ENCODE results near the gene PABPN1. TPM values are rescaled to one million over a fixed set of nuclear protein-coding genes. Genes with fewer than 3 reads are reported as not detected.
A peak's percentile ranks its signal among the peaks of the same experiment; 100 is the strongest.

Gene PABPN1
- total and polyA plus RNA-seq, 2 of the 13 experiments (the other 11 are each of a cell fraction or from before 2014, with no cell fraction given), result 233 to 524 TPM

DNA sequence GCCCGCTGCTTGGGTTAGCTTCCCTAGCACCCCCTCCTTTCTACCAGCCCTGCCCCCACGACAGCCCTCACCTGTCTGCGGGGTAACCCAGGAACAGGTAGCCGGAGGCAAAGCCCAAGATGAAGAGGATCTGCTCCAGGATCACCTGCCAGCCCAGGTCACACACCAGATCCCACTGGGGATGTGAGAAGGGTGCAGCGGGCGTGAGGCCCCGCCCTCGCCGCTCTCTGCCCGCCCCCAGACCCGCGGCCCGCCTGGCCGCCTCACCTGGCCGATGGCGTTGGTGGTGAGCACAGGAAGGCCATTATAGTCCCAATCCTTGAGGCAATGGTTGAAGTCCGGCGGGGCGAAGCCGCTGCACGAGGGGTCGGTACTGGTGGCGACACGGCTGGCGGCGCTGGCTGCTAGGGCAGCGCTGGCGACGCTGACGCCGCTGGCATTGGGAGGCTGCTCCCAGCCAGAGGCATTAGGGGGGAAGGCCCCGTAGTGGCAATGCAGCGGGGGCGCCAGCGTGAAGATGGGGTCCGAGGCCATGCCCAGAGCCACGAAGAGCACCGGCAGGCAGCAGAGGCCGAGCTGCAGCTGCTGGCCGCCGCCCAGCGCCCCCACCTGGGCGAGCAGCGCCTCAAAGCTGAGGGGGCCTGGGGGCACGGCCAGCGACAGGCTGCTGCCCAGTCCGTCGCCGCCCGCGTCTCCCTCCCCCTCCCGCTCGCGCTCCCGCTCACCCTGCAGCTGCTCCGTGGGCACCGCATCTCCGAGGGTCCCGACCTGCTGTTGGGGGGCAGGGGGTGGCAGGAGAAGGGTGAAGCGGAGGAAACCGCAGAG, 30.6 kb downstream of the PABPN1 start (continued):
- TF ChIP-seq, protein P1, sequence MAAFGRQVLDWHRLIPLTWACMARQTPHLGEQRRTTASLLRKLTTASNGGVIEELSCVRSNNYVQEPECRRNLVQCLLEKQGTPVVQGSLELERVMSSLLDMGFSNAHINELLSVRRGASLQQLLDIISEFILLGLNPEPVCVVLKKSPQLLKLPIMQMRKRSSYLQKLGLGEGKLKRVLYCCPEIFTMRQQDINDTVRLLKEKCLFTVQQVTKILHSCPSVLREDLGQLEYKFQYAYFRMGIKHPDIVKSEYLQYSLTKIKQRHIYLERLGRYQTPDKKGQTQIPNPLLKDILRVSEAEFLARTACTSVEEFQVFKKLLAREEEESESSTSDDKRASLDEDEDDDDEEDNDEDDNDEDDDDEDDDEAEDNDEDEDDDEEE (CRISPR knock-in tag; IDR thresholded peaks at IDR 0.05), result no peak
- no peak for TF ChIP-seq ZSCAN30 (CRISPR knock-in tag; IDR thresholded peaks at IDR 0.05)
- 0 out of 2 replicates have a peak, but pooled peaks have one; percentile 10 for TF ChIP-seq ZNF768 (CRISPR knock-in tag; IDR thresholded peaks at IDR 0.05)
- TF ChIP-seq CCAR2 (optimal IDR thresholded peaks at IDR 0.05; ENCODE audit: low read depth, low read length), result no peak
- TF ChIP-seq SRF (IDR thresholded peaks at IDR 0.05; ENCODE audit: low read depth, low read length), result no peak
- TF ChIP-seq SNAPC2 (CRISPR knock-in tag; IDR thresholded peaks at IDR 0.05), result no peak
- TF ChIP-seq, protein P2, sequence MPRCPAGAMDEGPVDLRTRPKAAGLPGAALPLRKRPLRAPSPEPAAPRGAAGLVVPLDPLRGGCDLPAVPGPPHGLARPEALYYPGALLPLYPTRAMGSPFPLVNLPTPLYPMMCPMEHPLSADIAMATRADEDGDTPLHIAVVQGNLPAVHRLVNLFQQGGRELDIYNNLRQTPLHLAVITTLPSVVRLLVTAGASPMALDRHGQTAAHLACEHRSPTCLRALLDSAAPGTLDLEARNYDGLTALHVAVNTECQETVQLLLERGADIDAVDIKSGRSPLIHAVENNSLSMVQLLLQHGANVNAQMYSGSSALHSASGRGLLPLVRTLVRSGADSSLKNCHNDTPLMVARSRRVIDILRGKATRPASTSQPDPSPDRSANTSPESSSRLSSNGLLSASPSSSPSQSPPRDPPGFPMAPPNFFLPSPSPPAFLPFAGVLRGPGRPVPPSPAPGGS (CRISPR knock-in tag; IDR thresholded peaks at IDR 0.05), result no peak
- no peak for TF ChIP-seq SMC3 (IDR thresholded peaks at IDR 0.05; ENCODE audit: low read length)
- TF ChIP-seq ZNF225 (CRISPR knock-in tag; IDR thresholded peaks at IDR 0.05), result no peak; the same call in 1 of the 2 replicates
- no peak for TF ChIP-seq SATB2 (CRISPR knock-in tag; IDR thresholded peaks at IDR 0.05)
- TF ChIP-seq ELF1 (CRISPR knock-in tag; IDR thresholded peaks at IDR 0.05), result no peak
- no peak for TF ChIP-seq SIN3A (IDR thresholded peaks at IDR 0.05; ENCODE audit: borderline replicate concordance, low read depth, low read length)
- no peak for TF ChIP-seq BRCA1 (CRISPR knock-in tag; IDR thresholded peaks at IDR 0.05)
- TF ChIP-seq, protein P3, sequence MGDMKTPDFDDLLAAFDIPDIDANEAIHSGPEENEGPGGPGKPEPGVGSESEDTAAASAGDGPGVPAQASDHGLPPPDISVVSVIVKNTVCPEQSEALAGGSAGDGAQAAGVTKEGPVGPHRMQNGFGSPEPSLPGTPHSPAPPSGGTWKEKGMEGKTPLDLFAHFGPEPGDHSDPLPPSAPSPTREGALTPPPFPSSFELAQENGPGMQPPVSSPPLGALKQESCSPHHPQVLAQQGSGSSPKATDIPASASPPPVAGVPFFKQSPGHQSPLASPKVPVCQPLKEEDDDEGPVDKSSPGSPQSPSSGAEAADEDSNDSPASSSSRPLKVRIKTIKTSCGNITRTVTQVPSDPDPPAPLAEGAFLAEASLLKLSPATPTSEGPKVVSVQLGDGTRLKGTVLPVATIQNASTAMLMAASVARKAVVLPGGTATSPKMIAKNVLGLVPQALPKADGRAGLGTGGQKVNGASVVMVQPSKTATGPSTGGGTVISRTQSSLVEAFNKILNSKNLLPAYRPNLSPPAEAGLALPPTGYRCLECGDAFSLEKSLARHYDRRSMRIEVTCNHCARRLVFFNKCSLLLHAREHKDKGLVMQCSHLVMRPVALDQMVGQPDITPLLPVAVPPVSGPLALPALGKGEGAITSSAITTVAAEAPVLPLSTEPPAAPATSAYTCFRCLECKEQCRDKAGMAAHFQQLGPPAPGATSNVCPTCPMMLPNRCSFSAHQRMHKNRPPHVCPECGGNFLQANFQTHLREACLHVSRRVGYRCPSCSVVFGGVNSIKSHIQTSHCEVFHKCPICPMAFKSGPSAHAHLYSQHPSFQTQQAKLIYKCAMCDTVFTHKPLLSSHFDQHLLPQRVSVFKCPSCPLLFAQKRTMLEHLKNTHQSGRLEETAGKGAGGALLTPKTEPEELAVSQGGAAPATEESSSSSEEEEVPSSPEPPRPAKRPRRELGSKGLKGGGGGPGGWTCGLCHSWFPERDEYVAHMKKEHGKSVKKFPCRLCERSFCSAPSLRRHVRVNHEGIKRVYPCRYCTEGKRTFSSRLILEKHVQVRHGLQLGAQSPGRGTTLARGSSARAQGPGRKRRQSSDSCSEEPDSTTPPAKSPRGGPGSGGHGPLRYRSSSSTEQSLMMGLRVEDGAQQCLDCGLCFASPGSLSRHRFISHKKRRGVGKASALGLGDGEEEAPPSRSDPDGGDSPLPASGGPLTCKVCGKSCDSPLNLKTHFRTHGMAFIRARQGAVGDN (CRISPR knock-in tag; IDR thresholded peaks at IDR 0.05), result peak; percentile 52
- TF ChIP-seq, protein P4, sequence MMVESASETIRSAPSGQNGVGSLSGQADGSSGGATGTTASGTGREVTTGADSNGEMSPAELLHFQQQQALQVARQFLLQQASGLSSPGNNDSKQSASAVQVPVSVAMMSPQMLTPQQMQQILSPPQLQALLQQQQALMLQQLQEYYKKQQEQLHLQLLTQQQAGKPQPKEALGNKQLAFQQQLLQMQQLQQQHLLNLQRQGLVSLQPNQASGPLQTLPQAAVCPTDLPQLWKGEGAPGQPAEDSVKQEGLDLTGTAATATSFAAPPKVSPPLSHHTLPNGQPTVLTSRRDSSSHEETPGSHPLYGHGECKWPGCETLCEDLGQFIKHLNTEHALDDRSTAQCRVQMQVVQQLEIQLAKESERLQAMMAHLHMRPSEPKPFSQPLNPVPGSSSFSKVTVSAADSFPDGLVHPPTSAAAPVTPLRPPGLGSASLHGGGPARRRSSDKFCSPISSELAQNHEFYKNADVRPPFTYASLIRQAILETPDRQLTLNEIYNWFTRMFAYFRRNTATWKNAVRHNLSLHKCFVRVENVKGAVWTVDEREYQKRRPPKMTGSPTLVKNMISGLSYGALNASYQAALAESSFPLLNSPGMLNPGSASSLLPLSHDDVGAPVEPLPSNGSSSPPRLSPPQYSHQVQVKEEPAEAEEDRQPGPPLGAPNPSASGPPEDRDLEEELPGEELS (CRISPR knock-in tag; IDR thresholded peaks at IDR 0.05), result no peak
- TF ChIP-seq ELF4 (CRISPR knock-in tag; IDR thresholded peaks at IDR 0.05; ENCODE audit: borderline replicate concordance), result no peak
- TF ChIP-seq KLF13 (CRISPR knock-in tag; IDR thresholded peaks at IDR 0.05), result no peak
- TF ChIP-seq MTA1 (CRISPR knock-in tag; IDR thresholded peaks at IDR 0.05; ENCODE audit: borderline replicate concordance), result peak; percentile 70; the same call in 1 of the 2 replicates
- TF ChIP-seq ZNF446 (CRISPR knock-in tag; IDR thresholded peaks at IDR 0.05), result 0 out of 2 replicates have a peak, but pooled peaks have one; percentile 15
- no peak for TF ChIP-seq ZNF556 (CRISPR knock-in tag; IDR thresholded peaks at IDR 0.05; ENCODE audit: borderline replicate concordance)
- no peak for TF ChIP-seq ZSCAN12 (CRISPR knock-in tag; IDR thresholded peaks at IDR 0.05)
- TF ChIP-seq ZNF224 (CRISPR knock-in tag; IDR thresholded peaks at IDR 0.05), result no peak
- TF ChIP-seq NCOA2 (CRISPR knock-in tag; IDR thresholded peaks at IDR 0.05), result no peak
